Stimulated activated CD8-positive, alpha-beta memory T cell treated with anti-CD3 and anti-CD28 coated beads, Interleukin-2, amount 100 ng/mL, for 1 hour (primary cell): ENCODE measurements around the gene BMP5.
"Not testable (repeated sequence)": the region's sequence is repeated elsewhere in the genome, so short reads cannot be mapped to it uniquely, and the experiment has no call there.

ENCODE experiments used
- DNase-seq, 2 donors: peaks; one replicate each; pipeline ENCODE4 v3.0.0-alpha.2; 2020; ENCODE audit warnings: low read depth in 2 of 2

The BMP5 gene

GRCh38 chr6:55875400-55875799 lies at the start of gene BMP5:
BMP5 (minus strand) TSS chr6:55875590; CDS start chr6:55874865, 725 bp downstream.
- no peak for DNase-seq

DNA sequence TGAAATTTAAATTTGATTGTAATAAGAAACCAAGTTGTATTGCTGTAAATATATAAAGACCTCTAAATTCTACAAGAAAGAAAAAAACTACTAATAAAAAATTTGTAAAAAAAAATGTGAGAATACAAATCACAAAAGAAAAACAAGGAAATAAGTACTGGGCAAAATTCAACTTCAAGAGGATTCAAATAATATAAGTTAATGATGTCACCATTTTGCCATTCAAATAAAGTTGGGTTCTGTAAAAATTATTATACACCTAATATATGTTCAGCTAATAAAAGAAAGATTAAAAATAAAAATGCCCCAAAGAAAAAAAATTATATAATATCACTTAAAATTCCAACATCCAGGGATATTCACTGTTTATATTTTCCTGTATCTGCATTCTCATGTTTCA lies 47.0 kb upstream of the BMP5 start:
- DNase-seq: no peak

DNA sequence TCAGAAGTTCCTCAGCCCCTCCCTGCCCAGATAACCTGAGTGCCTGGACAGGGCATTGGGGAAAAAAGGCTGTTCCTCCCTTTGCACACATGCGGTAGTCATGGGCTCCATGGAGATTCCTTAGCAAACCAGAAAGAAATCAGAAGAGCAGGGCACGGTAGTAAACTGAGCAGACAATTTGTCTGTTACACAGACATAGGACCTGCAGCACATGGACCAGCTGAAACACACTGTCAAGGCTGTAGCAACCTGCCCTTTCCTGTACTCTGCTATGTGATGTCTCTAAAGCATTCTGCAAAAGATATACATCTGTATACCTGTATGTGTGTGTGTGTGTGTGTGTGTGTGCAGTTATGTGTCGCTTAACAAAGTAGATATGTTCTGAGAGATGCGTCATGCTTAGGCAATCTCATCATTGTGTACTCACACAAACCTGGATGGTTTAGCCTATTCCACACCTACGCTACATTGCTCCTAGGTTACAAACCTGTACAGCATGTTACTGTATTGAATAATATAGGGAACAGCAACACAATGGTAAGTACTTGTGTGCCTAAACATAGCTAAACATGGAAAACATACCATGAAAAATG lies 44.4 kb upstream of the BMP5 start:
- DNase-seq: no peak

DNA sequence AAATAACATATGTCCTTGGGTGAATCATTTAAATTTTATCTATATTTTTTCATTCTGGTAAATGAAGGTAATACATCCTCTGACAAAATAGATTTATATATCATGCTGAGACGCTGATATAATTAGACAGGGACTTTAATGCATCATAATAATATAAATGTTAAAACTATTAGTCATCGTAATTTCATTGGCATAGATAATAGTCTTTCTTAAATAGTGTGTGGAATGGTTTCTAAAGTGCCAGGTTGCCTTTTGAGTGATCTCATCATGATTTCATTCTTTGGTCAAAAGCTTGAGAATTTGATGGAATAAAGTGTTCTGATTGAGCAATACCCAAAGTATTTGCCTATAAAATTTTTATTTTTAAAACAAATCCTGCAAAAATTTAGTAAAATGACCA lies 43.2 kb upstream of the BMP5 start:
- no peak for DNase-seq

- DNase-seq: no peak
These were observed 42.5 kb upstream of the BMP5 start for GRCh38 chr6:55917751-55918415.

DNA sequence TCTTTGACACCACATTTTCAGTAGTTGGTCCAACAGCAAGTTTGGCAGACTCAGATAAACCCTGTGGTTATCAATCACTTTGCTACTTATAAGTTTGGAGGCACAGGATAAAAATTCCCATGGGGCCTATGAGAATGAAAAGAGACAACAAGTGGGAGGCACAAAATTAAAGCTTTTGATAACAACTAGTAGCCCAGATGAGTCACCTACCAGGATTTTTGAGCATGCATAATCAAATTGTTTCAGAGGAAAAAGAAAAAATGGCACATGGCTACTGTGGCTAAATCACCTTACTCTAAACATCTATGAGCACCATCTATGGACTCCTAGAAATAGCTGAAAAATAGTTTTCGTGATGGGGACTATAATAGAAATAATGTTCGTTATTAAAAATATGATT lies 40.8 kb upstream of the BMP5 start:
- no peak for DNase-seq

DNA sequence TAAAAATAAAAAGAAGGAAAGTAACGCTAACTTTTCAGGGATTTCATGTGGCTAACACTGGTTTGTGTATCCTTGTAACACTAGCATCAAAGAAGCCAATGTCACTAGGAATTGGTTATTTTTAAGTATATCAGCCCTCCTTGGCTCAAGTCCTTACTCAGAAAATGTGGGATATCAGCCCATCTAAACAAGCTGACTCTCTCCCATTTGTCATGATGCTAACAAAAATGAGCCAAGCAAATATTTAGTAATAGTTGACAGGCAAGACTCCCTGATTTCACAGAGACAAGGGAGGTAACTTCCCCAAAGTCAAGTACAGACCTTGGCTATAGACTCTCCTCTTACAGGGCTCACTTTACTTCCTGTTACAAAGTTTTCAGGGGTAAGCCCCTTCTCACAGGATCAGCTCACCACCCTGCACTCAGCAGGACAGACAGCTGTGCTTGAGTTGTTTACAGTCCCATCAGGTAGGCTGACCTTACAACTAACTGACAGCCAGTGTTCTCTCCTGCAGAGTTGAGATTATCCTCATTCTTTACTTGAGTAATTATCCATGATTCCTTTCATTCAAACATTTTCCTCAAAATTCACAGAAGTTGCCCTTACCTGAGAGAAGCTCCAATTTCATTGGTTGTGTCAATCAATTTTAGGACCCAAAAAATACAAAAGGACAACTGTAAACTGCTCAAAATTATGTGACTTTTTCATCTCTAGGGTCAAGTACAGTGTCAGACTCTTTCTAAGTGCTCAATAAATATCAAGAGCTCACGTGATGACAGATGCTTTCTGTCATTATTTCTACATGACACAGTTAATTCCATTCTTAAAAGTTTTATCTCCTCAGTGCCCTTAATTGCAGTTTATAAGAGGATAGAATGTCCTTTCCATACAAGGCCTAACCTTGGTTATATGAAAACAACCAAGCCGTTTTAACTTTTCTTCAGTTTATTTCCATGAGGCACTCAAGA lies 38.1 kb upstream of the BMP5 start:
- no peak for DNase-seq

DNA sequence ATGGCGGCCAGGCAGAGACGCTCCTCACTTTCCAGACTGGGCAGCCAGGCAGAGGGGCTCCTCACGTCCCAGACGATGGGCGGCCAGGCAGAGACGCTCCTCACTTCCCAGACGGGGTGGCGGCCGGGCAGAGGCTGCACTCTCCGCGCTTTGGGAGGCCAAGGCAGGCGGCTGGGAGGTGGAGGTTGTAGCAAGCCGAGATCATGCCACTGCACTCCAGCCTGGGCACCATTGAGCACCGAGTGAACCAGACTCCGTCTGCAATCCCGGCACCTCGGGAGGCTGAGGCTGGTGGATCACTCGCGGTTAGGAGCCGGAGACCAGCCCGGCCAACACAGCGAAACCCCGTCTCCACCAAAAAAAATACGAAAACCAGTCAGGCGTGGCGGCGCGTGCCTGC lies 35.1 kb upstream of the BMP5 start:
- not testable (repeated sequence) for DNase-seq

GRCh38 chr6:55909911-55910310 lies 34.5 kb upstream of the BMP5 start:
- DNase-seq: not testable (repeated sequence)

- DNase-seq: no peak
These were observed 27.4 kb upstream of the BMP5 start for GRCh38 chr6:55902796-55903195.

- no peak for DNase-seq
These were observed 26.4 kb upstream of the BMP5 start for GRCh38 chr6:55901765-55902270.

GRCh38 chr6:55898342-55898741 lies 23.0 kb upstream of the BMP5 start:
- no peak for DNase-seq

GRCh38 chr6:55897346-55897745 lies 22.0 kb upstream of the BMP5 start:
- no peak for DNase-seq

GRCh38 chr6:55895972-55896730 lies 20.8 kb upstream of the BMP5 start:
- DNase-seq: no peak

DNA sequence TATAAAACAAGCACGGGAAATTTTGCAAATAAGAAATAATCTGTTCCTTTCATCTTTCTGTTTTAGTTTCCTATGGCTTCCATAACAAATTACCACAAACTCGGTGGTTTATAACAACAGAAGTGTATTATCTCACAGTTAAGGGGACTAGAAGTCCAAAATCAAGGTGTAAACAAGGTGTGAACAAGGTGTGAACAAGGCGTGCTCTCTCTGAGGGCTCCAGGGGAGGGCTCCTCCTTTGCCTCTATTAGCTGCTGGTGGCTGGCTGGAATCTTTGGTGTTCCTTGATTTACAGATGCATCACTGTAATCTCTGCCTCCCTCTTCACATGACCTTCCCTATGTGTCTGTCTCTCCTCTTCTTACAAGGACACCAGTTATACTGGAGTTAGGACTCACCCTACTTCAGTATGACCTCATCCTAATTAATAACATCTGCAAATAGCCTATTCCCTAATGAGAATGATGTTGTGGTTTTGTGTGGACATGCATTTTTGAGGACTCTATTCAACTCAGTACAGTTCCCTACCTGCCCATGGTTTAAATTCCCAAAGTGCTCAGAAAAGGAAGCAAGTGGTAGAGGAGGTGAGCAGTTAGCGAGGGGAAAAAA lies 17.5 kb upstream of the BMP5 start:
- DNase-seq: no peak

- DNase-seq: no peak
These were observed 13.5 kb upstream of the BMP5 start for GRCh38 chr6:55888917-55889316.

GRCh38 chr6:55886185-55886836 lies 10.9 kb upstream of the BMP5 start:
- DNase-seq: no peak

- no peak for DNase-seq
These were observed 7.6 kb upstream of the BMP5 start for GRCh38 chr6:55882718-55883569.

DNA sequence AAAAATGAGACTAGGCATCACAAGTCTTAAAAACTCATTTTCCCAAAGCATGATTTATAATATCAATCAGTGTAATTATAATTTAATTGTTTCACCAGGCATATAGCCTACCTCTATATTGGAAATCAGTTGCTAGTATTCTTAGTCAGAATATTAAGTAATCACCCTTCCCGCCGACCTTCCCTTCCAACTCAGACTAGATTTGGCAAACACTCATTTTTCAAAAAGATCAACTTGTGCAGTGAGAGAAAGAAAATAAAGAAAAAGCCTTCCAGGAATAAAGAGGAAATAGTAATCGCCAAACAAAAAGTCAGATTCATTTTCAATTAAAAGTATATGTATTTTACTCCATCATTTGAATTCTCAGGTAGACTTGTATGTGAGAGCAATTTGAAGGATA lies 1.9 kb upstream of the BMP5 start:
- no peak for DNase-seq

- no peak for DNase-seq
These were observed 1.1 kb downstream of the BMP5 start for GRCh38 chr6:55874316-55874715.
